Endothelial cell of umbilical vein (primary cell): ENCODE results near the gene TSPEAR. TPM values are rescaled to one million over a fixed set of nuclear protein-coding genes. Genes with fewer than 3 reads are reported as not detected.

Source experiments
- BruUV-seq: library from RNA; stranded (reverse); fragments of 400-500 nt; replicated peaks from 2 replicates; lab custom pipeline; 2021; lab: Mats Ljungman, UMichigan
- CTCF ChIA-PET: fragments of 300-600, 350-600 bp; sonication (Branson Sonifier 250); formaldehyde crosslinking; loops from one replicate; lab custom pipeline; 2021; ENCODE audit warnings: antibody characterized with exemption, inconsistent platforms; lab: Charles Lee
- POLR2A ChIA-PET: fragments of 300-600, 350-600 bp; sonication (Branson Sonifier 250); formaldehyde crosslinking; loops from one replicate; lab custom pipeline; 2021; ENCODE audit warnings: antibody characterized with exemption, inconsistent platforms; lab: Charles Lee
- DNase-seq: peaks from one replicate; pipeline ENCODE4 v3.0.0-alpha.2; 2011; ENCODE audit warnings: low read depth, low spot score
- FAIRE-seq: peaks from 2 replicates; lab custom pipeline; 2011; peaks lifted over from hg19 to GRCh38; lab: Jason Lieb, UNC
- H2AFZ ChIP-seq: 2 replicates; pipeline ENCODE4 v1.6.0; 2012; ENCODE audit warnings: low read depth, low read length, control low read depth, inconsistent platforms
- H3K27ac ChIP-seq: 2 replicates; pipeline ENCODE4 v1.5.1; 2011; ENCODE audit warnings: low read depth, mild to moderate bottlenecking, control low read depth, low read length, moderate library complexity; ENCODE audit not compliant: insufficient read depth
- H3K27me3 ChIP-seq, 2 experiments: 2 replicates each; pipeline versions ENCODE4 v1.6.0 to v1.6.1; 2011; ENCODE audit warnings: low read length in 2 of 2, mixed read lengths in 1 of 2; ENCODE audit not compliant: control insufficient read depth in 2 of 2, insufficient read depth in 2 of 2
- H3K36me3 ChIP-seq, 2 experiments: 2 replicates in 1 of 2; 3 replicates in 1 of 2; pipeline ENCODE4 v1.5.1; 2011; ENCODE audit warnings: low read length in 2 of 2, mild to moderate bottlenecking in 1 of 2, moderate library complexity in 1 of 2; ENCODE audit not compliant: control insufficient read depth in 2 of 2, insufficient read depth in 2 of 2; ENCODE audit errors: extremely low read depth in 1 of 2
- H3K4me1 ChIP-seq: 3 replicates; pipeline ENCODE4 v1.5.1; 2011; ENCODE audit warnings: mild to moderate bottlenecking, low read length; ENCODE audit not compliant: control insufficient read depth, insufficient read depth; ENCODE audit errors: extremely low read depth
- H3K4me2 ChIP-seq: 2 replicates; pipeline ENCODE4 v1.6.1; 2011; ENCODE audit warnings: low read length, control low read depth, mixed read lengths; ENCODE audit not compliant: insufficient read depth
- H3K4me3 ChIP-seq, 3 experiments: fragments of 200-600 bp in 1 of 3; sonication (generic), shearing (Covaris generic) in 1 of 3; replicated peaks in 1 of 3; 2 replicates each; pipeline ENCODE4 v1.5.1; 2011 to 2016; ENCODE audit warnings: control low read depth in 3 of 3, low read length in 3 of 3, mild to moderate bottlenecking in 2 of 3, inconsistent platforms in 1 of 3, low read depth in 1 of 3, moderate library complexity in 1 of 3; ENCODE audit not compliant: insufficient read depth in 1 of 3
- H3K79me2 ChIP-seq: 2 replicates; pipeline ENCODE4 v1.6.0; 2012; ENCODE audit warnings: low read length, inconsistent platforms; ENCODE audit not compliant: control insufficient read depth, insufficient read depth
- H3K9ac ChIP-seq: replicated peaks from 2 replicates; pipeline ENCODE3; 2011; ENCODE audit warnings: low read length, control low read depth; ENCODE audit not compliant: insufficient read depth; ENCODE audit errors: extremely low read depth
- H3K9me1 ChIP-seq: replicated peaks from 3 replicates; pipeline ENCODE4 v1.6.0; 2011; ENCODE audit warnings: mild to moderate bottlenecking, low read length; ENCODE audit not compliant: control insufficient read depth, insufficient read depth; ENCODE audit errors: extremely low read depth
- H3K9me3 ChIP-seq: replicated peaks from 2 replicates; pipeline ENCODE4 v1.5.1; 2012; ENCODE audit warnings: low read length, inconsistent platforms; ENCODE audit not compliant: control insufficient read depth, insufficient read depth
- H4K20me1 ChIP-seq: replicated peaks from 2 replicates; pipeline ENCODE3; 2011; ENCODE audit warnings: mild to moderate bottlenecking, low read length; ENCODE audit not compliant: control insufficient read depth, insufficient read depth; ENCODE audit errors: extremely low read depth
- CTCF ChIP-seq, 2 donors: IDR thresholded peaks; 1 replicate in 1 of 2; 2 replicates in 1 of 2; pipeline ENCODE4 v1.5.1; 2011; ENCODE audit warnings: low read length in 2 of 2, mild to moderate bottlenecking in 2 of 2, moderate library complexity in 2 of 2, control low read depth in 1 of 2, inconsistent platforms in 1 of 2, low read depth in 1 of 2; ENCODE audit not compliant: insufficient read depth in 1 of 2; ENCODE audit errors: extremely low read depth in 1 of 2
- EZH2 ChIP-seq: IDR thresholded peaks from 2 replicates; pipeline ENCODE4 v1.6.1; 2012; ENCODE audit warnings: borderline replicate concordance, low read depth, mild to moderate bottlenecking, moderate library complexity, low read length, inconsistent platforms; ENCODE audit not compliant: severe bottlenecking
- FOS ChIP-seq: IDR thresholded peaks from 2 replicates; pipeline ENCODE4 v1.6.1; 2011; ENCODE audit warnings: mild to moderate bottlenecking, low read length, moderate library complexity, borderline replicate concordance; ENCODE audit not compliant: insufficient read depth
- GATA2 ChIP-seq: IDR thresholded peaks from 2 replicates; pipeline ENCODE4 v1.7.0; 2011; ENCODE audit warnings: low read depth, mild to moderate bottlenecking, moderate library complexity, mixed read lengths, low read length; ENCODE audit not compliant: insufficient read length, insufficient read depth
- JUN ChIP-seq: IDR thresholded peaks from 2 replicates; pipeline ENCODE4 v1.6.1; 2011; ENCODE audit warnings: borderline replicate concordance, low read depth; ENCODE audit not compliant: insufficient read length, insufficient read depth
- MAX ChIP-seq: IDR thresholded peaks from 2 replicates; pipeline ENCODE4 v1.6.1; 2011; ENCODE audit not compliant: insufficient read depth, insufficient read length
- MYC ChIP-seq: IDR thresholded peaks from one replicate; pipeline ENCODE4 v1.6.1; 2011; ENCODE audit warnings: mild to moderate bottlenecking, low read depth, low read length
- POLR2A ChIP-seq: IDR thresholded peaks from 2 replicates; pipeline ENCODE4 v1.6.1; 2012; ENCODE audit warnings: low read depth, mild to moderate bottlenecking, control low read depth, low read length
- POLR2AphosphoS5 ChIP-seq: IDR thresholded peaks from 2 replicates; pipeline ENCODE4 v1.6.1; 2012; ENCODE audit warnings: low read depth, mild to moderate bottlenecking, control low read depth, low read length, moderate library complexity; ENCODE audit not compliant: insufficient read depth
- dilution Hi-C: fragments of 300-500 bp; cut with MboI; formaldehyde crosslinking; loops from one replicate; pipeline ENCODE4 v1.15.0; 2019; ENCODE audit warnings: low sequenced_read_pairs; ENCODE audit not compliant: extremely low pct_ligation_motif_present
- intact Hi-C: fragments of 100-400 bp; cut with micrococcal nuclease; formaldehyde crosslinking; loops from one replicate; pipeline ENCODE4 v1.10.0; 2022
- polyA plus RNA-seq, 4 experiments: library from polyadenylated mRNA; depleted of rRNA in 3 of 4; stranded (reverse) in 3 of 4; unstranded in 1 of 4; fragments of >200 nt; gene quantifications; 2 replicates each; pipeline versions ENCODE4 v1.2.1 to v1.2.3, GENCODE V29; 2011 to 2012; ENCODE audit warnings: missing spikeins in 1 of 4
- total RNA-seq: library from RNA; stranded (reverse); gene quantifications from 2 replicates; pipeline ENCODE4 v1.2.3, GENCODE V29; 2021

TSPEAR gene
- total and polyA plus RNA-seq, 2 donors (not counting 3 experiments of a cell fraction or from before 2014, with no cell fraction given) = 0.01 TPM; not detected in 1

DNA sequence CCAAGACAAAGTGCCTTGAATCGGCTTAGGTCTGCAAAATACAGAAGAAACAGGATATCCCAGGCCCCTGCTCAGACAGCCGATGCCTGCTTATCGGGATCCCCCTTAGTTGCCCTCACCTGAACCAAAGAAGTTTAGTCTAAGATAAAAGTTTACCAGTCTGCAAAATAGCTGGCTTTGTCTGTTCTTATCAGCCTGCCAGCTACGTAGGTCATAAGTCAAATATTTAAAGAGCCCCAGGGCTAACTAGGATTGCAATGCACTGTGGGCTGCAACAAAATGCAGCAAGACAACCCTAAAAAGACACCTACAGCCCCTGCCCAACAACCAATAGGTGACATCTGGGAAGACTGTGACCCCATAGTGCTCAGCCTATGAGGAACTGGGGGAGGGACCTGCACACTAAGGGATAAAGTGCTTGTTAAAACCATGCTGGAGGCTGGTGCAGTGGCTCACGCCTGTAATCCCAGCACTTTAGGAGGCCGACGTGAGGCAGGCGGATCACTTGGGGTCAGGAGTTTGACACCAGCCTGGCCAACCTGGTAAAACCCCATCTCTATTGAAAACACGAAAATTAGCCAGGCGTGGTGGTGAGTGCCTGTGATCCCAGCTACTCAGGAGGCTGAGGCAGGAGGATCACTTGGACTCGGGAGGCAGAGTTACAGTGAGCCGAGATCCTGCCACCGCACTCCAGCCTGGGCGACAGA, 228.6 kb downstream of the TSPEAR start:
- no peaks in the 10 kb centered on the region for H3K36me3 ChIP-seq
- H3K4me3 ChIP-seq = no peak overlapping the region
- intact Hi-C loops = no loop called here
- POLR2A ChIA-PET = no interaction called here
- no peaks in the 10 kb centered on the region for H3K4me1 ChIP-seq
- no peak overlapping the region for H2AFZ ChIP-seq
- CTCF ChIA-PET = interaction anchor here (0.6 kb wide), 1 partner anchor 118 kb away, joined by 3 read pairs; no protein-coding TSS in a partner anchor
- H3K27ac ChIP-seq = no peak overlapping the region
- DNase-seq = no peak
- H3K9me1 ChIP-seq = no peaks in the 10 kb centered on the region
- no peaks in the 10 kb centered on the region for H3K9me3 ChIP-seq
- dilution Hi-C loops = no loop called here
- H3K4me2 ChIP-seq = no peak overlapping the region
- no TSS peak for BruUV-seq
- no peaks in the 10 kb centered on the region for H4K20me1 ChIP-seq
- TF ChIP-seq GATA2 (no peak), MAX (no peak), POLR2AphosphoS5 (no peak), FOS (no peak), JUN (no peak), EZH2 (no peak), CTCF (IDR thresholded peaks at IDR 0.05; ENCODE audit: extremely low read depth in 1 of 2, insufficient read depth in 1 of 2, low read depth in 1 of 2, low read length in 2 of 2) (no peak), POLR2A (no peak), MYC (no peak)
- no peak overlapping the region for H3K9ac ChIP-seq
- no peaks in the 10 kb centered on the region for H3K79me2 ChIP-seq
- no peaks in the 10 kb centered on the region for H3K27me3 ChIP-seq
- no peak for FAIRE-seq
